Ecto neural progenitor cell (in vitro differentiated cells): Measurements from ENCODE around the gene TLK1.
"Not testable (repeated sequence)": the region's sequence is repeated elsewhere in the genome, so short reads cannot be mapped to it uniquely, and the experiment has no call there.

Experiments
- DNase-seq: peaks from one replicate; pipeline ENCODE4 v3.0.0-alpha.2; 2018; ENCODE audit warnings: low spot score

TLK1 gene

GRCh38 chr2:171142398-171142797, 18.3 kb downstream of the TLK1 start:
- DNase-seq: no peak

DNA sequence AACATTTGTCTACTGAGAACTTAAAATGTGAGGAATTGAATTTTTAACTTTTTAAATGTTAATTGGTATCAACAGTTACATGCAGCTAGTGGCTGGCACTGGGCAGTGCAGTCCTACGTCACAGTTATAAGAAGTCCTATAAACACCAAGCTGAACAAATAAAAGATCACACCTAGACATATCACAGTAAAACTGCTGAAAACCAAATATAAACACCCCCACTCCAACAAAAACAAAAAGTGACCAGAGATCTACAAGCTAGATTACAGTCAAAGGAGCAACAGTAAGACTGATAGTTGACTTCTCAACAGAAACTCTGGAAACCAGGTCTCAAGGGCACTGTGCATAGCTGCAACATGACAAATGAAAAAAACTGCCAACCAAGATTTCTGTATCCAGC, 19.4 kb downstream of the TLK1 start:
- DNase-seq: no peak

- DNase-seq: no peak
Observed at GRCh38 chr2:171139860-171140259, 20.8 kb downstream of the TLK1 start.

- no peak for DNase-seq
Observed at GRCh38 chr2:171136024-171136423, 24.7 kb downstream of the TLK1 start.

DNA sequence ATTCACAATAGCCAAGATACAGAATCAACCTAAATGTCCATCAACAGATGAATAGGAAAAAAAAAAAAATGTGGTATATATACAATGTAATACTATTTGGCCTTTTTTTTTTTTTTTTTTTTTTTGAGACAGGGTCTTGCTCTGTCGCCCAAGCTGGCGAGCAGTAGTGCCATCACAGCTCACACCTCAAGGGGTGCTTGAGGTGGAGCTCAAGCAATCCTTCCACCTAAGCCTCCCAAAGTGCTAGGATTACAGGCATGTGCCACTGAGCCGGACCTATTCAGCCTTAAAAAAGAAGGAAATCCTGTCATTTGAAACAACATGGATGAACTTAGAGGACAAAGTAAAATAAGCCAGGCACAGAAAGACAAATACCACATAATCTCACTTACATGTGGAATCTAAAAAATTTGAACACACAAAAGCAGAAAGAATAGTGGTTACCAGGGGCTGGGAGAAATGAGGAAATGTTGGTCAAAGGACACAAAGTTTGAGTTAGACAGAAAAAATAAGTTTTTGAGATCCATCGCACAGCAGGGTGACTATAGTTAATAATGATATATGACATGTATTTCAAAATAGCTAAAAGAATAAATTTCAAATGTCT, 26.0 kb downstream of the TLK1 start:
- DNase-seq: no peak

DNA sequence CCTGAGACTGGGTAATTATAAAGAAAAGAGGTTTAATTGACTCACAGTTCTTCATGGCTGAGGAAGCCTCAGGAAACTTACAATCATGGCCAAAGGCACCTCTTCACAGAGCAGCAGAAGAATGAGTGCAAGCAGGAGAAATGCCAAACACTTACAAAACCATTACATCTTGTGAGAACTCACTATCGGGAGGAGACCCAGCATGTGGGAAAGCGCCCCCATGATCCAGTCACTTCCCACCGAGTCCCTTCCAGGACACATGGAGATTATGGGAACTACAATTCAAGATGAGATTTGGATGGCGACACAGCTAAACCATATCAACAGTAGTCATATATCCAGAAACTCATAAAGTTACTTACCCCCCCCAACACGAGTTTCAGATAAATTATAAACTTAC, 28.6 kb downstream of the TLK1 start:
- DNase-seq: no peak

DNA sequence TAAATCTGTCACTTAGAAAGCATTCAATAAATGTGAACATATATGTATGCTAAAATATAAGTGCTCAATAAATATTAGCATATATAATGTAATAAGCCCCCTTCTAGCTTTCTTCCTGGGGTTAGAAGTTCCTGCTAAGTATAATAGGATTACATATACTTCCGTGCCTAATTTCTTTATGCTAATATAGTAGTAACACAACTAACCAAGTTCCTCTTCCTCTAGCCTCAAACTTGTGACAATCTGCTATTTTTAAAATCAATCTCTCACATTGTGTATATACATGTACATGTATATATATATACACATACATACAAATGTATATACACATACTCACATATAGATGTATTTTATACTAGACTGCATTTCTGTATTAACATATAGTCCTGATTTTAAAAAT, 32.2 kb downstream of the TLK1 start:
- no peak for DNase-seq

DNA sequence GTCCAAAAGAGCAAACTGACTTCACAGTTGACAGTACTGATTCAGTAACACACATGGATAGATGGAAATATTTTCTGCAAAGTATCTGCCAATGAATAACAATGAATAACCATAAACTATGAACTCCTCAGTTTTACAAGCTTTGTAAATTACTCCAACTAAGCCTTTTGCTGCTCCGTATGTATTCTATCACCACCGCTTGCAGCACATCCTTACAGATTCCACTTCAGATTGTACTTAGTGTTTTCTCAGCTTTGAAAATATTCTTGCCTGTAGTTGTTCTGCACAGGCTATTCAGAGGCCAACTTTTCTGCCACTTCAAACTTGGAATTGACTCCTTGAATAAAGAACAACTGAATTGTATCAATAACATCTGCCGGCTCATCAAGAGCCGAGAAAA, 36.2 kb downstream of the TLK1 start:
- no peak for DNase-seq

DNA sequence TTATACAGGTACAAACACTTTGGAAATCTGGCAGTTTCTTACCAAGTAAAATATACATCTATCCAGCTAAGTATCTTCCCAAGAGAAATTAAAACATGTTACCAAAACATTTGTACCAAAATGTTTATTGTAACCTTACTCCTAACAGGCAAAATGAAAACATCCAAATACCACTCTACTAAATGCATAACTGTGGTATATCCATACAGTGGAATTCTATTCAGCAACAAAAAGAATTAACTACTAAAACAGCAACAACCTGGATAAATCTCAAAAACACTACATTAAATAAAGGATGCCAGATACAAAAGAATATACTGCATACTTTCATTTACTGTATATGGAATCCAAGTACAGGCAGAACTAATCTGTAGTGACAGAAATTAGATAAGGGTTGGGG, 51.1 kb downstream of the TLK1 start:
- DNase-seq: no peak

GRCh38 chr2:171109020-171109419, 51.7 kb downstream of the TLK1 start:
- DNase-seq: no peak

DNA sequence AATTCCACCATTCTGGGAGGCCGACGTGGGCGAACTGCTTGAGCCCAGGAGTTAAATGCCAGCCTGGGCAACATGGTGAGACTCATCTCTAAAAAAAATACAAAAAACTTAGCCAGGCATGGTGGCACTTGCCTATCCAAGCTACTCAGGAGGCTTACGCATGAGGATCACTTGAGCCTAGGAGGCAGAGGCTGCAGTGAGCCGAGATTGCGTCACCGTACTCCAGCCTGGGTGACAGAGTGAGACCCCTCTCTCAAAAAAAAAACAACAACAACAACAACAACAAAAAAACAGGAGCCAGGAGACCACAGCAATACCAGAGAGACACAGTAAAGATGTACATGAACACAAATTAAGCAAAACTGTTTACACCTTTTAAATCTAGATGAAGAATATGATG, 52.9 kb downstream of the TLK1 start:
- DNase-seq: no peak

DNA sequence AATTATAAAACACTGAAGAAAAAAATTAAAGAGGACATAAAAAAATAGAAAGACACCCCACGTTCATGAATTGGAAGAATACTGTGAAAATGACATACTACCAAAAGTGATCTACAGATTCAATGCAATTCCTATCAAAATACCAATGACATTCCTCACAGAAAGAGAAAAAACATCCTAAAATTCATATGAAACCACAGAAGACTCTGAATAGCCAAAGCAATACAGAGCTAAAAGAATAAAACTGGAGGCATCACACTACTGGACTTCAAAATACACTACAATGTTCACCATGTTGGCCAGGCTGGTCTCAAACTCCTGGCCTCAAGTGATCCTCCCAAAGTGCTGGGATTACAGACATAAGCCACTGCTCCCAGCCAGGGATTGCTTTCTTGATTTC, 56.3 kb downstream of the TLK1 start:
- DNase-seq: no peak

DNA sequence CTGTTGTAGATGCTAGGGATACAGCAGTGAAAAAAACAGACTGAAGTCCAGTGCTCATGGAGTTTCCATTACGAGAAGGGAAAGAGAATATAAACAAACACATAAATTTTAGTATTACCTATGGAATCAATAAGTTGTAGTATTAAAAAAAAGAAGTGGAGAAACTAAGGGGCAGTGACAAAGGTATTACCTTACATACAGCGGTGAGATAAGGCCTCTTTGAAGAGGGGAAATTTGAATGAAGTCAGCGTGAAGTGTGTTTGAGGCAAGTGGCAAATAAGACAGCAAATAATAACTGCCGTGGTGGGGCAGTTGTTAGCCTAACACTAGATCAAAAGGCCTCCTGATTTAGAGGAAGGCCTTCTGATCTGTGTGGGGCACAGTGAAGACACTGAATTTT, 57.9 kb downstream of the TLK1 start:
- DNase-seq: no peak

DNA sequence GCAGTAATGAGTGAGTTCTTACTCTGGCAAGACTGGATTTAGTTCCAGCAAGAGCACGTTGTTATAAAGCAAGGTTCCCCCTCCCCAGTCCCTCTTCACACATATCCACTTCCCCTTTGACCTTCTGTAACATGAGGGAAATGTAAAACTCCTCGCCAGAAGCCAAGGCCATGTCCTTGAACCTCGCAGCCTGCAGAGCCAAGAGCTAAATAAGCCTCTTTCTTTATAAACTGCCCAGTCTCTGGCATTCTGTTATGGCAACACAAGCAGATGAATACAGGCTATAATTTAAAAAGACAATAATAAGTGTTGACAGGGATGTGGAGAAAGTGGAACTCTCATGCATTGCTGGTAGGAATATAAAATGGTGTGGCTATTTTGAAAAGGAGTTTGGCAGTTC, 60.3 kb downstream of the TLK1 start:
- no peak for DNase-seq

- no peak for DNase-seq
Observed at GRCh38 chr2:171098607-171099006, 62.1 kb downstream of the TLK1 start.

DNA sequence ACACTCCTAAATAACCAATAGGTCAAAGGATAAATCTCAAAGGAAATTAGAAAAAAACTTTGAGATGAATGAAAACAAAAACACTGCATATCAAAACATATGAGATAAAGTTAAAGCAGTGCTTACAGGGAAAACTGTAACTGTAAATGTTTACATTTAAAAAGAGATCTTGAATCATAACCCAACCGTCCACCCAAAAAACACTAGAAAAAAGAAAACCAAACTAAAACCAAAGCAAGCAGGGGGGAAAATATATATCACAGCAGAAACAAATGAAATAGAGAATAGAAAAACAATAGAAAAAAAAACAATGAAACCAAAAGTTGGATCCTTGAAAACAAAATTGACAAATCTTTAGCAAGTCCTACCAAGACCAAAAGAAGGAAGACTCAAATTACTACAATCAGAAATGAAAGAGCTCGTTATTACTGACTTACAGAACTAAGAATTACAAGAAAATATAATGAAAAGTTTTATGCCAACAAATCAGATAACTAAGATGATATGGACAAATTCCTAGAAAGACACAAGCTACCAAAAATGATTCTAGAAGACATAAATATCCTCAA, 65.6 kb downstream of the TLK1 start:
- DNase-seq: no peak

DNA sequence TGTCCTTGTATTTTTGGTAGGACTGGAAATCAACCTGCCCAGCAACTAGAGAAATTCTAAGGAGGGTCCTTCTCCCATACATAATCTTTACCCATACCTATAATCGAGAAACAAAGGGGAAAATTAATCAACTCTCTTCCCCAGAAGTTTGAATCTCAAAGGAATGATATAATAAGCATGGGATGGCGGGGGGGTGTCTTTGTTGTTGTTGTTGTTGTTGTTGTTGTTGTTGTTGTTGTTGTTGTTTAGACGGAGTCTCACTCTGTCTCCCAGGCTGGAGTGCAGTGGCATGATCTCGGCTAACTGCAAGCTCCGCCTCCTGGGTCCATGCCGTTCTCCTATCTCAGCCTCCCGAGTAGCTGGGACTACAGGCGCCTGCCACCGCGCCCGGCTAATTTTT, 69.2 kb downstream of the TLK1 start:
- not testable (repeated sequence) for DNase-seq

DNA sequence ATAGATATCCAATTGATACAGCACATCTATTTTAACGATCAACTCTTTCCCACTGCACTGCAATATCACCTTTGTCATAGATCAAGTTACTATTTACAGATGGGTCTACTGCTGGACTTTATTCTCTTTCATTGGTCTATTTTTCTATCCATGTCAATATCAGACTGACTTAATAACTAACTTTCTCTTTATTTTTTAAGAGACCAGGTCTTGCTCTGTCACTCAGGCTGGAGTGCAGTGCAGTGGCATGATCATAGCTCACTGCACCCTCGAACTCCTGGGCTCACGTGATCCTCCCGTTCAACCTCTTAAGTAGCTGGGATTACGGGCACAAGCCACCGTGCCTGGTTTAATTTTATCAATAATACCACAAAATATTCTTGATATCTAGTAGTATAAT, 71.2 kb downstream of the TLK1 start:
- DNase-seq: no peak

DNA sequence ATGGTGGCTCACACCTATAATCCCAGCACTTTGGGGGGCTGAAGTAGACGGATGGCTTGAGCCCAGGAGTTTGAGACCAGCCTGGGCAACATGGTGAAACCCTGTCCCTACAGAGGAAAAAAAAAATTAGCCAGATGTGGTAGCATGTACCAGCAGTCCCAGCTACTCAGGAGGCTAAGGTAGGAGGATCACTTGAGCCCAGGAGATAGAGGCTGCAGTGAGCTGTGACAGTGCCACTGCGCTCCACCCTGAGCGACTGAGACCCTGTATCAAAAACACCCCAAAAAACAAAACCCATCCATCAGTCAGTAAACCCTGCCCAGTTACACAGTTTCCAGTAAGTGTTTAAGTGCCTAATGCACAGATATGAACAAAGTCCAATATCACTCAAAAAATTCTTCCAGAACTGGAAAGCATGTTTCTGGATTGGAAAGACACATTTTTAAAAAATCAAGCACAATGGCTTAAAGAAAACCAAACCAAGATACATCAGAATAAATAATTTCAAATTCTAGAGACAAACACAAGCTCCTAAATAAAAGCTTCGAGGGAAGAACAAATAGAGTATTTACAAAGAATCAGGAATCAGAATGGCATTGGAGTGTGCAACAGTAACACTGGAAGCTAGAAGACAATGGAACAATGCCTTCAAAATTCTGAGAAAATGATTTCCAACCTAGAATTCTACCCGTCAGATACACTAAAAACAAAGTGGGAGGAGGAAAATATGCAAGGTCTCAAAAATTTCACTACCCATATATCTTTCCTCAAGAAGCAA, 72.4 kb downstream of the TLK1 start:
- DNase-seq: no peak

GRCh38 chr2:171087547-171087946, 73.1 kb downstream of the TLK1 start:
- no peak for DNase-seq

- peak; percentile 50 for DNase-seq
Observed at GRCh38 chr2:171086352-171087290, 74.1 kb downstream of the TLK1 start.

DNA sequence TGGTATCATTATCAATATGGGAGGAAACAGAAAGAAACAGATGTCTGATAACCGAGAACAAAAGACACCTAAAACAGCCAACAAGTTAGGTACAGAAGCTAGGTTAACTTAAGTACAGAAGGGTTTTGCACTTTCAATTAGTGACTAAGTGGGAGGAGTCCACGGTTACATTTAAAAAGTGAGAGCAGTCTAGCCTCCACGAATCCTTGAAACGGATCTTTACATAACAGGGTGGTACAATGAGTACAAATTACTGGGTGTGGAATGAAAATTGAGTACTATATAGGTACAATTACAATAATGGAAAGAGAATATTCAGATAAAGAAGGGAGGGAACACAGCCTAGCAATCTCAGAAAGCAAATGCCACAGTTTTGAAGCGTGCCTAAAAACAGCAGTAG, 76.6 kb downstream of the TLK1 start:
- DNase-seq: no peak

DNA sequence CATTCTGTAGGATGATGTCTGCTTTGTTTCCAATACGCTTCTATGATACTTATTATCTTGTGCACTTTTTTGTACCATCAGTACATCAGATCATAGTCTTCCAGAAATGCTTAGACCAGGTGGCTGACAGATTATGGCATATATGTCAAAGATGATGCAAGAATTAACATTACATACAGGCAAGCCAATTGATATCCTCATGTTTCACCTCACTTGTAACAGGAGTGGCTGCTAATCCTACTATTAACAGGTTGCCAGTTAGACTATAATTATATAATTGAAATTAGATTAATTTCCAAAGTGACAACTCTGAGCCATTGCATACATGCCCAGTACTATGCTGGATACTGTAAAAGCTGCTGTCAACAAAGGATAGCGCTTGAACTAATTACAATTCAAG, 77.2 kb downstream of the TLK1 start:
- no peak for DNase-seq
